Panc1 (cell line): ENCODE measurements around the gene UNC45B.

ENCODE experiments used
- CTCF ChIP-seq: fragments of 450-650 bp; IDR thresholded peaks from 2 replicates; pipeline ENCODE4 v1.5.1; 2017; ENCODE audit warnings: mild to moderate bottlenecking
- POLR2AphosphoS5 ChIP-seq: IDR thresholded peaks from 2 replicates; pipeline ENCODE4 v1.6.1; 2012; ENCODE audit warnings: mild to moderate bottlenecking, low read depth, low read length, moderate library complexity
- REST ChIP-seq, 2 experiments: IDR thresholded peaks; 2 replicates each; pipeline ENCODE4 v1.6.1; 2011 to 2012; ENCODE audit warnings: low read depth in 2 of 2, control low read depth in 1 of 2, low read length in 1 of 2, mild to moderate bottlenecking in 1 of 2, moderate library complexity in 1 of 2; ENCODE audit not compliant: insufficient read depth in 1 of 2
- SIN3A ChIP-seq: IDR thresholded peaks from 2 replicates; pipeline ENCODE4 v1.6.1; 2012; ENCODE audit warnings: low read depth, mild to moderate bottlenecking, low read length, moderate library complexity, borderline replicate concordance; ENCODE audit not compliant: insufficient read depth
- TCF7L2 ChIP-seq: IDR thresholded peaks from 2 replicates; pipeline ENCODE4 v1.6.1; 2011; ENCODE audit warnings: mild to moderate bottlenecking, low read depth, low read length, inconsistent platforms

DNA sequence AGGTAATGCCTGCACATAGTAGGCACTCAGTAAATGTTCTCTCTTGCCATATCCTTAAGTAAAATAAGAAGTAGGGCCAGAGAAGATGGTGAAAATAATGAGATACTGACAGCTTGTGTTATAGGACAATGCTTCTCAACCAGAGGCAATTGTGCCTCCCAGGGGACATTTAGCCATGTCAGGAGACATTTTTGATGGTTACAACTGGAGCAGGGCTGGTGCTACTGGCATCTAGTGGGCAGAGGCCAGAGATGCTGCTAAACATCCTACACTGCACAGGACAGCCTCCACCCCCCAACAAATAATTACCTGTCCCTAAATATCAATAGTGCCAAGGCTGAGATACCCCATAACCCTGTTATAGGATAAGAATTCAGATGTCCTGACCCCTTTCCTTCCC, 29.6 kb upstream of the UNC45B start:
- TF ChIP-seq CTCF (no peak; the same call in 1 of the 2 replicates), SIN3A (no peak), POLR2AphosphoS5 (no peak), TCF7L2 (no peak), REST (IDR thresholded peaks at IDR 0.05; ENCODE audit: insufficient read depth in 1 of 2, low read depth in 2 of 2, low read length in 1 of 2) (no peak)
